Muscle layer of duodenum (tissue), 2 donors: ENCODE data around the gene FGFBP2.

Experiments
- H3K27ac ChIP-seq: one replicate; pipeline ENCODE4 v1.7.0; 2013; ENCODE audit warnings: mild to moderate bottlenecking, low read length
- H3K27me3 ChIP-seq: one replicate; pipeline ENCODE4 v1.7.0; 2013; ENCODE audit warnings: low read depth, mild to moderate bottlenecking, control low read depth, low read length
- H3K36me3 ChIP-seq, 2 donors: one replicate each; pipeline ENCODE4 v1.7.0; 2013; ENCODE audit warnings: low read length in 2 of 2, control low read depth in 1 of 2, mild to moderate bottlenecking in 1 of 2; ENCODE audit not compliant: insufficient read depth in 2 of 2, control insufficient read depth in 1 of 2
- H3K4me1 ChIP-seq, 2 donors: one replicate each; pipeline ENCODE4 v1.7.0; 2013; ENCODE audit warnings: low read length in 2 of 2, mild to moderate bottlenecking in 2 of 2, control low read depth in 1 of 2, moderate library complexity in 1 of 2; ENCODE audit not compliant: insufficient read depth in 2 of 2, control insufficient read depth in 1 of 2
- H3K4me3 ChIP-seq, 2 donors: one replicate each; pipeline ENCODE4 v1.7.0; 2013; ENCODE audit warnings: low read length in 2 of 2, low read depth in 1 of 2, mild to moderate bottlenecking in 1 of 2
- H3K9me3 ChIP-seq, 2 donors: one replicate each; pipeline ENCODE4 v1.7.0; 2013; ENCODE audit warnings: low read length in 2 of 2, control low read depth in 1 of 2, mild to moderate bottlenecking in 1 of 2; ENCODE audit not compliant: control insufficient read depth in 1 of 2
- donor health status: healthy.

FGFBP2 gene

GRCh38 chr4:15944895-15945294 is 18.1 kb downstream of the FGFBP2 start:
- H3K27ac ChIP-seq, result no peak overlapping the region
- no peak overlapping the region for H3K4me3 ChIP-seq
- H3K27me3 ChIP-seq, result no peaks in the 10 kb centered on the region
- H3K36me3 ChIP-seq, result no peaks in the 10 kb centered on the region
- H3K9me3 ChIP-seq, result no peaks in the 10 kb centered on the region
- no peaks in the 10 kb centered on the region for H3K4me1 ChIP-seq

GRCh38 chr4:15942283-15942682 is 20.7 kb downstream of the FGFBP2 start:
- no peaks in the 10 kb centered on the region for H3K36me3 ChIP-seq
- H3K4me3 ChIP-seq, result no peak overlapping the region
- no peaks in the 10 kb centered on the region for H3K9me3 ChIP-seq
- H3K27ac ChIP-seq, result no peak overlapping the region
- H3K27me3 ChIP-seq, result no peaks in the 10 kb centered on the region
- H3K4me1 ChIP-seq, result no peaks in the 10 kb centered on the region

GRCh38 chr4:15938640-15939039 is 24.3 kb downstream of the FGFBP2 start, which contains the start of gene FGFBP1:
Gene FGFBP1, minus strand, starts transcription at chr4:15938740. Its CDS starts 2,108 bp downstream, at chr4:15936632.
- Histone ChIP-seq H3K9me3 (no peaks in the 10 kb centered on the region), H3K27me3 (no peaks in the 10 kb centered on the region), H3K4me3 (no peak within 1 kb of the TSS), H3K4me1 (no peaks in the 10 kb centered on the region), H3K36me3 (no peaks in the 10 kb centered on the region), H3K27ac (no peak within 1 kb of the TSS)

- no peak overlapping the region for H3K4me3 ChIP-seq
Observed at GRCh38 chr4:15938182-15938581, 24.8 kb downstream of the FGFBP2 start.

GRCh38 chr4:15936495-15936894 is 26.5 kb downstream of the FGFBP2 start:
- Histone ChIP-seq H3K36me3 (no peaks in the 10 kb centered on the region), H3K4me1 (no peaks in the 10 kb centered on the region), H3K27ac (no peak overlapping the region)

More at GRCh38 chr4:15938182-15938581, 24.8 kb downstream of the FGFBP2 start:
- H3K36me3 ChIP-seq, result no peaks in the 10 kb centered on the region
- no peaks in the 10 kb centered on the region for H3K27me3 ChIP-seq
- H3K4me1 ChIP-seq, result no peaks in the 10 kb centered on the region
- H3K9me3 ChIP-seq, result no peaks in the 10 kb centered on the region
- H3K27ac ChIP-seq, result no peak overlapping the region

GRCh38 chr4:15935504-15936402 is 27.2 kb downstream of the FGFBP2 start:
- H3K9me3 ChIP-seq, result no peaks in the 10 kb centered on the region
- H3K27ac ChIP-seq, result no peak overlapping the region
- H3K4me3 ChIP-seq, result no peak overlapping the region
- H3K27me3 ChIP-seq, result no peaks in the 10 kb centered on the region
- no peaks in the 10 kb centered on the region for H3K36me3 ChIP-seq
- H3K4me1 ChIP-seq, result no peaks in the 10 kb centered on the region

More at GRCh38 chr4:15936495-15936894, 26.5 kb downstream of the FGFBP2 start:
- Histone ChIP-seq H3K4me3 (no peak overlapping the region), H3K27me3 (no peaks in the 10 kb centered on the region), H3K9me3 (no peaks in the 10 kb centered on the region)

- H3K4me1 ChIP-seq, result no peaks in the 10 kb centered on the region
- H3K9me3 ChIP-seq, result no peaks in the 10 kb centered on the region
- no peak overlapping the region for H3K27ac ChIP-seq
- H3K36me3 ChIP-seq, result no peaks in the 10 kb centered on the region
- H3K4me3 ChIP-seq, result no peak overlapping the region
- no peaks in the 10 kb centered on the region for H3K27me3 ChIP-seq
Observed at GRCh38 chr4:15934259-15934658, 28.7 kb downstream of the FGFBP2 start.

- Histone ChIP-seq H3K4me1 (no peaks in the 10 kb centered on the region), H3K27ac (no peak overlapping the region), H3K27me3 (no peaks in the 10 kb centered on the region), H3K36me3 (no peaks in the 10 kb centered on the region), H3K4me3 (no peak overlapping the region), H3K9me3 (no peaks in the 10 kb centered on the region)
Observed at GRCh38 chr4:15931451-15932210, 31.3 kb downstream of the FGFBP2 start.

GRCh38 chr4:15930314-15930713 is 32.7 kb downstream of the FGFBP2 start:
- no peaks in the 10 kb centered on the region for H3K9me3 ChIP-seq
- no peaks in the 10 kb centered on the region for H3K27me3 ChIP-seq
- H3K27ac ChIP-seq, result no peak overlapping the region

GRCh38 chr4:15929540-15929939 is 33.4 kb downstream of the FGFBP2 start:
- Histone ChIP-seq H3K4me1 (no peaks in the 10 kb centered on the region), H3K27me3 (no peaks in the 10 kb centered on the region), H3K9me3 (no peaks in the 10 kb centered on the region), H3K4me3 (no peak overlapping the region), H3K36me3 (no peaks in the 10 kb centered on the region), H3K27ac (no peak overlapping the region)

More at GRCh38 chr4:15930314-15930713, 32.7 kb downstream of the FGFBP2 start:
- Histone ChIP-seq H3K36me3 (no peaks in the 10 kb centered on the region), H3K4me1 (no peaks in the 10 kb centered on the region), H3K4me3 (no peak overlapping the region)

- H3K27ac ChIP-seq, result no peak overlapping the region
- no peaks in the 10 kb centered on the region for H3K27me3 ChIP-seq
Observed at GRCh38 chr4:15928883-15929282, 34.1 kb downstream of the FGFBP2 start.

More at GRCh38 chr4:15928883-15929282, 34.1 kb downstream of the FGFBP2 start:
- no peaks in the 10 kb centered on the region for H3K9me3 ChIP-seq
- no peak overlapping the region for H3K4me3 ChIP-seq
- H3K4me1 ChIP-seq, result no peaks in the 10 kb centered on the region
- H3K36me3 ChIP-seq, result no peaks in the 10 kb centered on the region
